GM10248 (cell line): ENCODE measurements around the gene NOXA1.

Source experiments
- CTCF ChIA-PET: fragments of 300-600 bp; sonication (Branson Sonifier 250); formaldehyde crosslinking; extraction: SDS; loops from one replicate; lab custom pipeline; 2021; ENCODE audit warnings: antibody characterized with exemption; lab: Yijun Ruan, JAX
- POLR2A ChIA-PET: fragments of 350-650 bp; sonication (Branson Sonifier 250); formaldehyde crosslinking; extraction: SDS; loops from one replicate; lab custom pipeline; 2020; ENCODE audit warnings: antibody characterized with exemption; lab: Yijun Ruan, JAX
- DNase-seq: peaks from one replicate; pipeline ENCODE4 v3.0.0; 2012; ENCODE audit errors: extremely low spot score
- TF ChIP-seq, protein P1 (sequence below): IDR thresholded peaks from 2 replicates; pipeline ENCODE4 v1.5.1; 2012; ENCODE audit warnings: mild to moderate bottlenecking, low read depth; ENCODE audit errors: extremely low read depth, missing control alignments, control extremely low read depth

NOXA1 gene

DNA sequence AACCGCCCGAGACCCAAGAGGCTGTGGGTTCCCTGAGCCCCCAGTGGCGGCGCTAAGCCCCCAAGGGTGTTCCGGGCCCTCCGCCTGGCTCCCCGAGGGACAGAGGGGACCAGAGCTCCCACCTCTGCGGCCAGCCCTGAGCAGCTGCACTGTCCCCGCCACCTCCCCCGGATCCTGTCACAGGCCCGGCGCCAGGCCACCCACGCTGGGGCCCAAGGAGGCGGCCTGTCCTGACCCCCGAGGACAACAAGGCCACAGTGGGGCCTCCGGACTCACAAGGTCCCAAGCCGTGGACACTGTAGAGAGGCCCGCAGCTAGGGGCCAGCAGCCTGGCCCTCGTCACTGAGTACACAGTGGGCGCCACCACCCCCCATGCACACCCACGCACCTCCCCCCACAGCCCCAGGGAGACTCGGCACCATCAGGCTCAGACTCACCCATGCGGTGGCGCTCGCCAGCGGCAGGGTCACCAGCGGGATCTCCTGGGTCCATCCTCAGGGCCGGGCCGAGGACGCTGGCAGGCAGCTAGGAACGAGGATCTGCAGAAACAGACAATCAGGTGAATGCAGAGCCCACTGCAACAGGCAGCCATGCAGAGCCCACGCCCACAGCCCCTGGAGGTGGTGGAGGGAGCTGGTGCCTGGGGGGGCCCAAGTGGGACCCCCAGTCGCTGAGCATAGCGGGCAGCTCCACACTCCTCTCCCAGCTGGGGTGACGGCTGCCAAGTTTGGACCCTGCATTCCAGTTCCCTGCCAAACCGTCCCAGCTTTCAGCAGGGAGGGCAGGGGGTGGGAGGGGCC, 28.1 kb upstream of the NOXA1 start:
- ChIA-PET CTCF (no interaction called here), POLR2A (no interaction called here)
- TF ChIP-seq, protein P1, sequence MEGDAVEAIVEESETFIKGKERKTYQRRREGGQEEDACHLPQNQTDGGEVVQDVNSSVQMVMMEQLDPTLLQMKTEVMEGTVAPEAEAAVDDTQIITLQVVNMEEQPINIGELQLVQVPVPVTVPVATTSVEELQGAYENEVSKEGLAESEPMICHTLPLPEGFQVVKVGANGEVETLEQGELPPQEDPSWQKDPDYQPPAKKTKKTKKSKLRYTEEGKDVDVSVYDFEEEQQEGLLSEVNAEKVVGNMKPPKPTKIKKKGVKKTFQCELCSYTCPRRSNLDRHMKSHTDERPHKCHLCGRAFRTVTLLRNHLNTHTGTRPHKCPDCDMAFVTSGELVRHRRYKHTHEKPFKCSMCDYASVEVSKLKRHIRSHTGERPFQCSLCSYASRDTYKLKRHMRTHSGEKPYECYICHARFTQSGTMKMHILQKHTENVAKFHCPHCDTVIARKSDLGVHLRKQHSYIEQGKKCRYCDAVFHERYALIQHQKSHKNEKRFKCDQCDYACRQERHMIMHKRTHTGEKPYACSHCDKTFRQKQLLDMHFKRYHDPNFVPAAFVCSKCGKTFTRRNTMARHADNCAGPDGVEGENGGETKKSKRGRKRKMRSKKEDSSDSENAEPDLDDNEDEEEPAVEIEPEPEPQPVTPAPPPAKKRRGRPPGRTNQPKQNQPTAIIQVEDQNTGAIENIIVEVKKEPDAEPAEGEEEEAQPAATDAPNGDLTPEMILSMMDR: no peak
- DNase-seq: no peak

DNA sequence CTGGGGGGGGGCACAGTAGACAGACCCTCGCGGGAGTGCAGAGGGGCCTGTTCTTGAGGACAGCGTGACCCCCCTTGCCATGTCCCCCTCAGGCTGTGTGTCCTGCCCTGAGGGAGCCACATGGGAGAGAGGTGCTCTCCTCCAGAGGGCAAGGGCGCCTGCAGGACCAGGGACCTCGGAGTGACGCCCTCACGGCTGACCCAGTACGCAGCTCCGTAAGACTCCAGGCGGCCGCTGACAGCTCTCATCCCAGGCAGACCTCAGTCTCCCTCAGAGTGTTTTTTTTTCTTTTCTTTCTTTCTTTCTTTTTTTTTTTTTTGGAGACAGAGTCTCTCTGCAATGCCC, 27.6 kb upstream of the NOXA1 start:
- ChIA-PET CTCF (no interaction called here), POLR2A (no interaction called here)
- TF ChIP-seq, protein P1: no peak
- no peak for DNase-seq

DNA sequence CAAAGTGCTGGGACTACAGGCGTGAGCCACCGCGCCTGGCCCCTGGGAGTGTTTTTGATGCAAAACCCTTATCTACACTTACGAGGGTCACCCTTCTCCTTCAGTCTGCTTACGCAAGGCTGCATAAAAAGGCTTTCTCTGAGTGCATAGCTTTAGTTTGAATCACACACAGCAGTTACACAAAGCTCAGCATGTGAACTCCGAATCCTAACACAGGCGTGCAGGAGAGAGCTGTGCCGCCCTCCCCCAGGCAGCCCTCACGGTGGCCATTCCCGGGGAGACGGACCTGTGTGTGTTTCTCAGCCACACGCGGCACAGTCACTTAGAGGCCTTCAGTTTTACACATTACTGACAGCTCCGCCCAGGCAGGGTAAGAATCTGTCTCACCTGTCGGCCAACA, 27.0 kb upstream of the NOXA1 start:
- TF ChIP-seq, protein P1: no peak
- ChIA-PET CTCF (no interaction called here), POLR2A (no interaction called here)
- no peak for DNase-seq

DNA sequence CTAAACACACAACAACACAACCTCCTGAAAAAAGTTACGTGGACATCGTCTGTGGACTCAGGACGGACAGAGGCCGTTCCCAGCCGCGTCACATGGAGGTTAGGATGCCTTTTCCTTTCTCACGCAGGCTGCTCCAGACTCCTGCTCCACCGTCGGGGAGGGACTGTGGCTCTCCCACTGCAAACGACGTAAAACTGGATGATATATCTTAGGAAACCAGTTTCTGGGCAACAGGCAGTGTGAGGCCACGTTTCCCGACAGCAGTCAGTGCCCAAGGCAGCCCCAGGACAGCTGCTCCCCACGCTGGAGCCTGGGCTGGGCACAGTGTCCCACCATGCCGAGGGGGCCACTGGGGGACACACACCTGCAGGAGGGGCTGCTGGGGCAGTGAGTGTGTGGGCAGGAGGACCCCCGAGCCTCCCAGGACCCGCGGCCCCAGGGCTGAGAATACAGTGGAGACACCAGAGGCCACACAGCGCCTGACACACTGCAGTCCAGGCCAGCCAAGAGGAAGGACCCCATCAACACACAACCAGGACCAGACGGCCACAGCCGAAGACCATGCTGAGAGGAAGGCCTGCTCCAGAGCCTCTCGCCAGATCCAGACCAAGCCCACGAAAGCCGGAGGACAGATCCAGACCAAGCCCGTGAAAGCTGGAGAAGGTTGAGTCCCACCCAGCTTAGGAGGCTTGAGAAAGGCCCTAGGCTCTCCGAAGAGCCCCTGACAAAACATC, 26.4 kb upstream of the NOXA1 start:
- CTCF ChIA-PET: no interaction called here
- TF ChIP-seq, protein P1: no peak
- POLR2A ChIA-PET: no interaction called here
- no peak for DNase-seq

DNA sequence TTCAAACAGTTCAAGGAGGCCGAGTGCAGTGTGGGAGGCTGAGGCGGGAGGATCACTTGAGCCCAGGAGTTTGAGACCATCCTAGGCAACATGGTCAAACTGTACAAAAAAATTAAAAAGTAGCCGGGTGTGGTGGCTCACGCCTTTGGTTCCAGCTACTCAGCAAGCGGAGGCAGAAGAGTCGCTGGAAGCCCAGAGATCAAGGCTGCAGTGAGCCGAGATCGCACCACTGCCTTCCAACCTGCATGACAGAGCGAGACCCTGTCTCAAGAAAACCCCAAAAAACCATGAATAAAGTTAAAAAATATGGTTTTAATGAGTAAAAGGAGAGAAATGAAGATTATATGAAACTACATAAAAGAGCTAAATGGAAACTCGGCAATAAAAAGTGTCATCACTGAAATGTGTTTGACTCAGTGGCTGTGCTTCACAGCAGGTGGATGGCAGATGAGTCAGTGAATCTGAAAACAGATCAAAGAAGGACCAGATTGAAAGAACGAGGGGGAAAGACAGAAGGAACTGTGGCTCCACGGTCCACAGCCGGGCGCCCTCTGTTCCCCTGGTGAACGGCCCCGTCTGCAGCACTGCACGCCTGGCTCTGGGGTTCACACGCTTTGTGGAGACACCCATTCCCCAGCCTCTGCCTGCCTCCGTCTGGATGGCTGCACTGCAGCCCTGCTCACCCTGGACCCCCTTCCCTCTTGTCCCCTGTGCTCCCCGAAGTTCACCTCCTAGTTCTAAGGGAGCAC, 25.3 kb upstream of the NOXA1 start:
- ChIA-PET CTCF (no interaction called here), POLR2A (no interaction called here)
- TF ChIP-seq, protein P1: no peak
- no peak for DNase-seq

DNA sequence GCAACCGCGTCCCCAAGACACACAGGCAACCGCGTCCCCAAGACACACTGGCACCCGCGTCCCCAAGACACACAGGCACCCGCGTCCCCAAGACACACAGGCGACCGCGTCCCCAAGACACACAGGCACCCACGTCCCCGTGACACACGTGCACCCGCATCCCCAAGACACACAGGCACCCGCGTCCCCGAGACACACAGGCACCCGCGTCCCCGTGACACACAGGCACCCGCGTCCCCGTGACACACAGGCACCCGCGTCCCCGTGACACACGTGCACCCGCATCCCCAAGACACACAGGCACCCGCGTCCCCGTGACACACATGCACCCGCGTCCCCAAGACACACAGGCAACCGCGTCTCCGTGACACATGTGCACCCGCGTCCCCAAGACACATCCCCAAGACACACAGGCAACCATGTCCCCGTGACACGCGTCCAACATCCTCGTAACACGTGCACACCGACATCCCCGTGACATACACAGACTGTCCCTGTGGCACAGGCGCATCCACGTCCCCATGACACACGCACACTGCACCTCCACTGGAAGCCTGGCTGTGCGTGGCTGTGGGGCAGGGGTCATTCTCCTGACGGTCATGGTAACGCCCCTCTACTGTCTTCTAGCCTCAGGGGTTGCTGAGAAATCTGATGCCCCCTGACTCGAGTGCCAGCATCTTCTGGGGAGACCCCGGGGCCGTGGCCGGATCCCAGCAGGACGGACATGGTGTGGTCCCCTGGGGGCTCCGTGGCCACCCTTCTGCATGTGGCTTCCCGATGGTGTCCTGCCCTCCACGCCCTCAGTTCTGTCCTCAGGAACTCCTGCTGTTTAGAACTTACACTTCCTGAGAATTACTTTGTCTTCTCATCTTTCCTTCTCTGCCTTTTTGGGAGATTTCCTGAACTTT, 24.4 kb upstream of the NOXA1 start:
- CTCF ChIA-PET: no interaction called here
- POLR2A ChIA-PET: no interaction called here
- TF ChIP-seq, protein P1: no peak
- DNase-seq: no peak
